Type B pancreatic cell (in vitro differentiated cells): ENCODE measurements around the gene PMPCA. TPM values are rescaled to one million over a fixed set of nuclear protein-coding genes. Genes with fewer than 3 reads are reported as not detected.

Source experiments
- DNase-seq: peaks from one replicate; pipeline ENCODE4 v3.0.0; 2021; ENCODE audit warnings: mixed read lengths; ENCODE audit not compliant: unreplicated experiment; ENCODE audit errors: extremely low spot score
- H3K27ac Mint-ChIP-seq: 2 replicates; pipeline ENCODE4 v1.8.0; 2021; ENCODE audit warnings: mild to moderate bottlenecking, mixed read lengths
- H3K27me3 Mint-ChIP-seq: 2 replicates; pipeline ENCODE4 v1.8.0; 2021; ENCODE audit warnings: mixed read lengths
- H3K36me3 Mint-ChIP-seq: 2 replicates; pipeline ENCODE4 v1.8.0; 2021; ENCODE audit warnings: mixed read lengths
- H3K4me1 Mint-ChIP-seq: one replicate; pipeline ENCODE4 v1.8.0; 2021; ENCODE audit warnings: mixed read lengths; ENCODE audit not compliant: unreplicated experiment
- H3K4me3 Mint-ChIP-seq: 2 replicates; pipeline ENCODE4 v1.8.0; 2021; ENCODE audit warnings: mild to moderate bottlenecking, mixed read lengths
- H3K9me3 Mint-ChIP-seq: 2 replicates; pipeline ENCODE4 v1.8.0; 2021; ENCODE audit warnings: mixed read lengths
- total RNA-seq: library from RNA; stranded (reverse); gene quantifications from 2 replicates; pipeline ENCODE4 v1.2.1, GENCODE V29; 2021; ENCODE audit warnings: low replicate concordance
- TF ChIP-seq, protein P1 (sequence below): fragments of 200-600 bp; sonication (generic); conservative IDR thresholded peaks from 2 replicates; pipeline ENCODE4 v1.5.0; 2021; ENCODE audit warnings: antibody characterized with exemption, mild to moderate bottlenecking

The PMPCA gene
- total RNA-seq, 1 donor from 2014 or later, result 68.1 TPM

- no peaks in the 10 kb centered on the region for H3K27me3 Mint-ChIP-seq
- no peak for DNase-seq
- H3K4me1 Mint-ChIP-seq, result peaks cover 4% of the 10 kb centered on the region
- no peak overlapping the region for H3K27ac Mint-ChIP-seq
- TF ChIP-seq, protein P1, sequence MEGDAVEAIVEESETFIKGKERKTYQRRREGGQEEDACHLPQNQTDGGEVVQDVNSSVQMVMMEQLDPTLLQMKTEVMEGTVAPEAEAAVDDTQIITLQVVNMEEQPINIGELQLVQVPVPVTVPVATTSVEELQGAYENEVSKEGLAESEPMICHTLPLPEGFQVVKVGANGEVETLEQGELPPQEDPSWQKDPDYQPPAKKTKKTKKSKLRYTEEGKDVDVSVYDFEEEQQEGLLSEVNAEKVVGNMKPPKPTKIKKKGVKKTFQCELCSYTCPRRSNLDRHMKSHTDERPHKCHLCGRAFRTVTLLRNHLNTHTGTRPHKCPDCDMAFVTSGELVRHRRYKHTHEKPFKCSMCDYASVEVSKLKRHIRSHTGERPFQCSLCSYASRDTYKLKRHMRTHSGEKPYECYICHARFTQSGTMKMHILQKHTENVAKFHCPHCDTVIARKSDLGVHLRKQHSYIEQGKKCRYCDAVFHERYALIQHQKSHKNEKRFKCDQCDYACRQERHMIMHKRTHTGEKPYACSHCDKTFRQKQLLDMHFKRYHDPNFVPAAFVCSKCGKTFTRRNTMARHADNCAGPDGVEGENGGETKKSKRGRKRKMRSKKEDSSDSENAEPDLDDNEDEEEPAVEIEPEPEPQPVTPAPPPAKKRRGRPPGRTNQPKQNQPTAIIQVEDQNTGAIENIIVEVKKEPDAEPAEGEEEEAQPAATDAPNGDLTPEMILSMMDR, result no peak
- no peaks in the 10 kb centered on the region for H3K9me3 Mint-ChIP-seq
- no peaks in the 10 kb centered on the region for H3K36me3 Mint-ChIP-seq
- no peak overlapping the region for H3K4me3 Mint-ChIP-seq
These were observed 34.0 kb upstream of the PMPCA start for GRCh38 chr9:136376457-136376856.

DNA sequence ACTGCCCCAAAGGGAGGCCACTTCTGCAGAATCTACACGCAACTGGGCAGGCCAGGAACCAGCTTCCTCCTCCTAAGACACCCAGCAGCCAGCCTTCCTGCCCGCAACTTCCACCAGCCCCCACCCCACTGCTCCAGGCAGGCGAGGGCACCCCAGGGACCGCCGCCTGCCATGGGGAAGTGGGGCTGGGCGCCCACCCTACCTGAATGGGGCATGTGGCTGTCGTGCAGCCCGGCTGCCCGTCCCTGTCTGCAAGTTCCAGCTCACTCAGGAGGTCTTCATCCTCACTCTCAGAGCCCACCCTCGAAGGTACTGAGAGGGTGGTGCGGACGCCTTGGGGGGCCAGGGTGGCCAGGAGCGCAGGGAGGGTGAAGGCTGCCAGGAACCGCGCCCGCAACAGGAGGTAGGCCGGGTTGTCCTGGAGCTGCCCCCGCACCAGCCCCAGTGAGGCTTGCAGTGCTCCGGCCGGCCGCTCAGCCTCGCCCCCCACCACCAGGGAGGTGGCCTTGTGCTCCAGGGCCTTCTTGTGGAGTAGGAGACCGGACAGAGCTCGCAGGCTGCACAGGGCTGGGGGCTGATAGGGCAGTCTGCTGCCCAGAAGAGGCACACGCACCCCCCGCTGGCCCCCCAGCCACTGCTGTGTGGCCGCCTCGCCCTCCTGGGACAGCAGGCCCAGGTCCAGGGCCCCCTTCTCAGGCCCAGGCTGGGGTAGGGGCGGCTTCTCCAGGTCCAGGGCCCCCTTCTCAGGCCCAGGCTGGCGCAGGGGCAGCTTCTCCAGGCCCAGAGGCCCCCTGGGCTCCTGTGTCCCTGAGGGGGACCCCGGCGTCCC lies 32.9 kb upstream of the PMPCA start:
- H3K4me1 Mint-ChIP-seq, result peaks cover 4% of the 10 kb centered on the region
- no peak overlapping the region for H3K27ac Mint-ChIP-seq
- no peaks in the 10 kb centered on the region for H3K36me3 Mint-ChIP-seq

GRCh38 chr9:136378170-136379002 lies 32.1 kb upstream of the PMPCA start:
- no peak overlapping the region for H3K4me3 Mint-ChIP-seq
- no peak overlapping the region for H3K27ac Mint-ChIP-seq
- no peaks in the 10 kb centered on the region for H3K9me3 Mint-ChIP-seq
- TF ChIP-seq, protein P1, result no peak
- DNase-seq, result no peak
- H3K27me3 Mint-ChIP-seq, result no peaks in the 10 kb centered on the region
- no peaks in the 10 kb centered on the region for H3K36me3 Mint-ChIP-seq
- H3K4me1 Mint-ChIP-seq, result peaks cover 4% of the 10 kb centered on the region

More for the DNA sequence above, 32.9 kb upstream of the PMPCA start:
- DNase-seq, result no peak
- Mint-ChIP-seq H3K27me3 (no peaks in the 10 kb centered on the region), H3K9me3 (no peaks in the 10 kb centered on the region), H3K4me3 (no peak overlapping the region)
- TF ChIP-seq, protein P1, result no peak

DNA sequence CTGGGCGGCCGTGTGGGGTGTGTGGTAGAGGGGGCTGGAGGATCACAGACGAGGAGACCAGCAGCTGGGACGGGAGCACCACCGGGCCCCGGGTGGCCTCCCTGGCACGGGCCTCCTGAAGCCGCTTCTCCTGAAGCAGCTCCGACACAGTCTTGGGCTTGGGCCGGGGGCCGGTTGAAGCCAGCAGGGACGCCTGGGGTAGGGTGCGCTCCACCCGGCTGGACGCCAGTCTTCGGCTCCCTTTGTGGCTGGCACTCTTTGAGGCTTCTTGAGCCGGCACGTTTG lies 31.5 kb upstream of the PMPCA start:
- no peaks in the 10 kb centered on the region for H3K9me3 Mint-ChIP-seq
- no peaks in the 10 kb centered on the region for H3K36me3 Mint-ChIP-seq
- DNase-seq, result no peak
- no peak overlapping the region for H3K27ac Mint-ChIP-seq
- H3K4me3 Mint-ChIP-seq, result no peak overlapping the region
- H3K4me1 Mint-ChIP-seq, result peaks cover 4% of the 10 kb centered on the region
- H3K27me3 Mint-ChIP-seq, result no peaks in the 10 kb centered on the region
- TF ChIP-seq, protein P1, result no peak

GRCh38 chr9:136379401-136379800 lies 31.1 kb upstream of the PMPCA start:
- TF ChIP-seq, protein P1, result no peak
- Mint-ChIP-seq H3K4me1 (peaks cover 3% of the 10 kb centered on the region), H3K27ac (no peak overlapping the region), H3K27me3 (no peaks in the 10 kb centered on the region), H3K4me3 (no peak overlapping the region), H3K9me3 (no peaks in the 10 kb centered on the region), H3K36me3 (no peaks in the 10 kb centered on the region)
- DNase-seq, result no peak
